Activated CD4-positive, CD25-positive, alpha-beta regulatory T cell treated with anti-CD3 and anti-CD28 coated beads, Interleukin-2, amount 50 U/mL, for 16 hours (primary cell): ENCODE measurements around the gene PSTPIP2.

Source experiments
- DNase-seq: peaks from one replicate; pipeline ENCODE4 v3.0.0-alpha.2; 2020; ENCODE audit warnings: low read depth, low spot score

Gene PSTPIP2

DNA sequence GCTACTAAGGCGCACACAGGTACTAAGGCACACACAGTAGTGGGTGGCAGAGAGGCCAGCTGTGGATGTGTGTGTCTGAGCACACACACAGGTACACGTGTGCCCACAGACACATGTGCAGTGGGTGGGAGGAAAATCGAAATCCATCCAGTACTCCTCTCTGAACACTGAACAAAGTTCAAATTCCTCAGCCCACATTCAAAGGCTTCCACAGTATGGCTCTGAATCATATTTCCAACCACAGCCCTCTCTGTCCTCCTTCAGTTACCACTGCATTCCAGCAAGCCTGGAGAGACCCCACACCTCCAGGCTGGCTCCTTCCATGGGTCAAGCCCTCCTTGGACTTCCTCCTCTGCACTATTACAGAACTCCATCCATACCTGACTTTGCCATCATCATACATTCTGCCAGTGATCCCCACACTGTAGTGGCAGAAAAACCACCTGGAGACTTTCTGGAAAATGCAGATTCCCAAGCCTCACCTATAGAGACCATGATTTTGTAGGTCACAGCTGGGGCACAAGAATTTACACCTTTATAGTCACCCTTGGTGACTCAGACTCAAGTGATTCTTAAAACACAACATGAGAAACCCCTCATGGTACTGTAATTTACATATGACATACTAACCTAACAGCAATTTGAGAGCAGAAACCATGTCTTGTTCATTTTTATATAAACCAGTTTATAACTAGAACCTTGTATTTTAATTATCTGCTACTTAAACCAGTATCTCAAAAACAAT, 136.3 kb downstream of the PSTPIP2 start:
- DNase-seq, result no peak
